GM23338 (cell line): Measurements from ENCODE around the gene FAM78A. TPM values are rescaled to one million over a fixed set of nuclear protein-coding genes. Genes with fewer than 3 reads are reported as not detected.

Experiments
- ETS1 ChIP-seq: IDR thresholded peaks from 2 replicates; pipeline ENCODE4 v1.6.1; 2016; ENCODE audit warnings: antibody characterized with exemption
- EZH2phosphoT487 ChIP-seq: fragments of 200-600 bp; sonication (generic); IDR thresholded peaks from one replicate; pipeline ENCODE4 v1.8.1; 2018; ENCODE audit warnings: antibody characterized with exemption; ENCODE audit not compliant: unreplicated experiment
- REST ChIP-seq: IDR thresholded peaks from one replicate; pipeline ENCODE4 v1.6.1; 2018; ENCODE audit warnings: antibody characterized with exemption; ENCODE audit not compliant: unreplicated experiment
- ZNF331 ChIP-seq: fragments of 250-450 bp; sonication (Bioruptor Pico); IDR thresholded peaks from 2 replicates; pipeline ENCODE4 v1.5.0; 2020; ENCODE audit warnings: low read depth, mild to moderate bottlenecking, moderate library complexity
- polyA plus RNA-seq: library from polyadenylated mRNA; unstranded; fragments of >200 nt; fragmentation: Nextera tagmentation; extraction: Ambion mirVana; gene quantifications from 2 replicates; pipeline ENCODE4 v1.2.1, GENCODE V29; 2016
- total RNA-seq: library from RNA; depleted of rRNA; stranded (reverse); fragments of >200 nt; shearing (Covaris generic); gene quantifications from 2 replicates; pipeline ENCODE4 v1.2.3, GENCODE V29; 2014
- TF ChIP-seq, protein P1 (sequence below): fragments of 250-450 bp; sonication (Bioruptor Pico); IDR thresholded peaks from 2 replicates; pipeline ENCODE4 v1.5.0; 2020; ENCODE audit warnings: mild to moderate bottlenecking, moderate library complexity

FAM78A gene
- total and polyA plus RNA-seq, 2 experiments from 2014 or later = 0.57 to 2.1 TPM

GRCh38 chr9:131292937-131293336 is 16.6 kb upstream of the FAM78A start (continued):
- TF ChIP-seq, protein P1, sequence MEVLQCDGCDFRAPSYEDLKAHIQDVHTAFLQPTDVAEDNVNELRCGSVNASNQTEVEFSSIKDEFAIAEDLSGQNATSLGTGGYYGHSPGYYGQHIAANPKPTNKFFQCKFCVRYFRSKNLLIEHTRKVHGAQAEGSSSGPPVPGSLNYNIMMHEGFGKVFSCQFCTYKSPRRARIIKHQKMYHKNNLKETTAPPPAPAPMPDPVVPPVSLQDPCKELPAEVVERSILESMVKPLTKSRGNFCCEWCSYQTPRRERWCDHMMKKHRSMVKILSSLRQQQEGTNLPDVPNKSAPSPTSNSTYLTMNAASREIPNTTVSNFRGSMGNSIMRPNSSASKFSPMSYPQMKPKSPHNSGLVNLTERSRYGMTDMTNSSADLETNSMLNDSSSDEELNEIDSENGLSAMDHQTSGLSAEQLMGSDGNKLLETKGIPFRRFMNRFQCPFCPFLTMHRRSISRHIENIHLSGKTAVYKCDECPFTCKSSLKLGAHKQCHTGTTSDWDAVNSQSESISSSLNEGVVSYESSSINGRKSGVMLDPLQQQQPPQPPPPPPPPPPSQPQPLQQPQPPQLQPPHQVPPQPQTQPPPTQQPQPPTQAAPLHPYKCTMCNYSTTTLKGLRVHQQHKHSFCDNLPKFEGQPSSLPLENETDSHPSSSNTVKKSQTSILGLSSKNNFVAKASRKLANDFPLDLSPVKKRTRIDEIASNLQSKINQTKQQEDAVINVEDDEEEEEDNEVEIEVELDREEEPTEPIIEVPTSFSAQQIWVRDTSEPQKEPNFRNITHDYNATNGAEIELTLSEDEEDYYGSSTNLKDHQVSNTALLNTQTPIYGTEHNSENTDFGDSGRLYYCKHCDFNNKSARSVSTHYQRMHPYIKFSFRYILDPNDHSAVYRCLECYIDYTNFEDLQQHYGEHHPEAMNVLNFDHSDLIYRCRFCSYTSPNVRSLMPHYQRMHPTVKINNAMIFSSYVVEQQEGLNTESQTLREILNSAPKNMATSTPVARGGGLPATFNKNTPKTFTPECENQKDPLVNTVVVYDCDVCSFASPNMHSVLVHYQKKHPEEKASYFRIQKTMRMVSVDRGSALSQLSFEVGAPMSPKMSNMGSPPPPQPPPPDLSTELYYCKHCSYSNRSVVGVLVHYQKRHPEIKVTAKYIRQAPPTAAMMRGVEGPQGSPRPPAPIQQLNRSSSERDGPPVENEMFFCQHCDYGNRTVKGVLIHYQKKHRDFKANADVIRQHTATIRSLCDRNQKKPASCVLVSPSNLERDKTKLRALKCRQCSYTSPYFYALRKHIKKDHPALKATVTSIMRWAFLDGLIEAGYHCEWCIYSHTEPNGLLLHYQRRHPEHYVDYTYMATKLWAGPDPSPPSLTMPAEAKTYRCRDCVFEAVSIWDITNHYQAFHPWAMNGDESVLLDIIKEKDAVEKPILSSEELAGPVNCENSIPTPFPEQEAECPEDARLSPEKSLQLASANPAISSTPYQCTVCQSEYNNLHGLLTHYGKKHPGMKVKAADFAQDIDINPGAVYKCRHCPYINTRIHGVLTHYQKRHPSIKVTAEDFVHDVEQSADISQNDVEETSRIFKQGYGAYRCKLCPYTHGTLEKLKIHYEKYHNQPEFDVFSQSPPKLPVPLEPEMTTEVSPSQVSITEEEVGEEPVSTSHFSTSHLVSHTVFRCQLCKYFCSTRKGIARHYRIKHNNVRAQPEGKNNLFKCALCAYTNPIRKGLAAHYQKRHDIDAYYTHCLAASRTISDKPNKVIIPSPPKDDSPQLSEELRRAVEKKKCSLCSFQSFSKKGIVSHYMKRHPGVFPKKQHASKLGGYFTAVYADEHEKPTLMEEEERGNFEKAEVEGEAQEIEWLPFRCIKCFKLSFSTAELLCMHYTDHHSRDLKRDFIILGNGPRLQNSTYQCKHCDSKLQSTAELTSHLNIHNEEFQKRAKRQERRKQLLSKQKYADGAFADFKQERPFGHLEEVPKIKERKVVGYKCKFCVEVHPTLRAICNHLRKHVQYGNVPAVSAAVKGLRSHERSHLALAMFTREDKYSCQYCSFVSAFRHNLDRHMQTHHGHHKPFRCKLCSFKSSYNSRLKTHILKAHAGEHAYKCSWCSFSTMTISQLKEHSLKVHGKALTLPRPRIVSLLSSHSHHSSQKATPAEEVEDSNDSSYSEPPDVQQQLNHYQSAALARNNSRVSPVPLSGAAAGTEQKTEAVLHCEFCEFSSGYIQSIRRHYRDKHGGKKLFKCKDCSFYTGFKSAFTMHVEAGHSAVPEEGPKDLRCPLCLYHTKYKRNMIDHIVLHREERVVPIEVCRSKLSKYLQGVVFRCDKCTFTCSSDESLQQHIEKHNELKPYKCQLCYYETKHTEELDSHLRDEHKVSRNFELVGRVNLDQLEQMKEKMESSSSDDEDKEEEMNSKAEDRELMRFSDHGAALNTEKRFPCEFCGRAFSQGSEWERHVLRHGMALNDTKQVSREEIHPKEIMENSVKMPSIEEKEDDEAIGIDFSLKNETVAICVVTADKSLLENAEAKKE (CRISPR knock-in tag) = no peak
- TF ChIP-seq REST (no peak), EZH2phosphoT487 (no peak), ZNF331 (CRISPR knock-in tag) (no peak), ETS1 (no peak)
